ELR (cell line): Measurements from ENCODE around the gene PLCD3.

Experiments used
- DNase-seq: peaks from one replicate; pipeline ENCODE4 v3.0.0-alpha.2; 2015; ENCODE audit warnings: low read depth

Gene PLCD3

GRCh38 chr17:45132320-45132571, at the start of gene PLCD3:
PLCD3 (minus strand) TSS chr17:45132515; CDS start chr17:45132410, 105 bp downstream.
- DNase-seq: no peak

- DNase-seq: no peak
Measured at GRCh38 chr17:45177563-45177962, 45.2 kb upstream of the PLCD3 start.

GRCh38 chr17:45175759-45176115, 43.4 kb upstream of the PLCD3 start:
- DNase-seq: no peak

- peak; percentile 79 for DNase-seq
Measured at GRCh38 chr17:45172541-45173286, 40.4 kb upstream of the PLCD3 start.

- no peak for DNase-seq
Measured at GRCh38 chr17:45172232-45172540, 39.9 kb upstream of the PLCD3 start.

GRCh38 chr17:45171338-45172231, 39.3 kb upstream of the PLCD3 start:
- DNase-seq: peak; percentile 31

GRCh38 chr17:45170931-45171337, 38.6 kb upstream of the PLCD3 start:
- peak; percentile 61 for DNase-seq

- DNase-seq: no peak
Measured at GRCh38 chr17:45170280-45170930, 38.1 kb upstream of the PLCD3 start.

GRCh38 chr17:45168991-45169752, 36.9 kb upstream of the PLCD3 start:
- no peak for DNase-seq

GRCh38 chr17:45164734-45165269, 32.5 kb upstream of the PLCD3 start:
- no peak for DNase-seq

- DNase-seq: no peak
Measured at GRCh38 chr17:45162025-45162687, 29.8 kb upstream of the PLCD3 start.

GRCh38 chr17:45161288-45162024, 29.1 kb upstream of the PLCD3 start, which contains the start of gene HEXIM2:
HEXIM2 (plus strand) TSS chr17:45161875; CDS start chr17:45162794, 919 bp downstream.
- DNase-seq: peak; percentile 100

GRCh38 chr17:45160447-45161287, 28.4 kb upstream of the PLCD3 start:
- DNase-seq: peak; percentile 77

- no peak for DNase-seq
Measured at GRCh38 chr17:45156242-45156641, 23.9 kb upstream of the PLCD3 start.

- no peak for DNase-seq
Measured at GRCh38 chr17:45155483-45155882, 23.2 kb upstream of the PLCD3 start.

- no peak for DNase-seq
Measured at GRCh38 chr17:45155029-45155428, 22.7 kb upstream of the PLCD3 start.

- no peak for DNase-seq
Measured at GRCh38 chr17:45150911-45151809, 18.8 kb upstream of the PLCD3 start.
